HEK293 (cell line): ENCODE measurements around the gene PFAS.

Experiments used
- BCL11B ChIP-seq: fragments of 450-650 bp; formaldehyde crosslinking; IDR thresholded peaks from 2 replicates; pipeline ENCODE4 v1.5.1; 2016; ENCODE audit warnings: low read depth, missing biosample characterization, missing genetic modification characterization
- BCL6B ChIP-seq: fragments of 450-650 bp; formaldehyde crosslinking; IDR thresholded peaks from 2 replicates; pipeline ENCODE4 v1.5.1; 2017; ENCODE audit warnings: missing biosample characterization, missing genetic modification characterization
- EGR2 ChIP-seq: fragments of 450-650 bp; formaldehyde crosslinking; IDR thresholded peaks from 2 replicates; pipeline ENCODE4 v1.5.1; 2016; ENCODE audit warnings: low read depth, missing biosample characterization, missing genetic modification characterization
- GFI1B ChIP-seq: fragments of 450-650 bp; formaldehyde crosslinking; IDR thresholded peaks from 2 replicates; pipeline ENCODE4 v1.5.1; 2016; ENCODE audit warnings: missing biosample characterization, missing genetic modification characterization
- GLIS1 ChIP-seq: fragments of 450-650 bp; formaldehyde crosslinking; IDR thresholded peaks from 2 replicates; pipeline ENCODE4 v1.5.1; 2016; ENCODE audit warnings: missing biosample characterization, missing genetic modification characterization
- MEIS1 ChIP-seq: sonication (generic); formaldehyde crosslinking; IDR thresholded peaks from 2 replicates; pipeline ENCODE4 v1.8.1; 2022; ENCODE audit warnings: missing genetic modification reagents, mild to moderate bottlenecking, borderline replicate concordance
- TCF7L2 ChIP-seq: IDR thresholded peaks from 2 replicates; pipeline ENCODE4 v1.6.1; 2011; ENCODE audit warnings: low read depth, mild to moderate bottlenecking, inconsistent platforms, low read length, moderate library complexity, borderline replicate concordance
- ZBTB26 ChIP-seq: fragments of 450-650 bp; formaldehyde crosslinking; optimal IDR thresholded peaks from 2 replicates; pipeline ENCODE3; 2016; ENCODE audit warnings: missing biosample characterization, mild to moderate bottlenecking, missing genetic modification characterization
- ZNF146 ChIP-seq: fragments of 450-650 bp; formaldehyde crosslinking; IDR thresholded peaks from 2 replicates; pipeline ENCODE4 v1.5.1; 2016; ENCODE audit warnings: missing biosample characterization, missing genetic modification characterization
- ZNF354C ChIP-seq: fragments of 450-650 bp; formaldehyde crosslinking; IDR thresholded peaks from 2 replicates; pipeline ENCODE4 v1.5.1; 2016; ENCODE audit warnings: missing biosample characterization, missing genetic modification characterization, low read depth, borderline replicate concordance
- ZNF366 ChIP-seq: fragments of 450-650 bp; formaldehyde crosslinking; conservative IDR thresholded peaks from 2 replicates; pipeline ENCODE4 v1.5.1; 2016; ENCODE audit warnings: missing biosample characterization, missing genetic modification characterization
- ZNF514 ChIP-seq: fragments of 450-650 bp; formaldehyde crosslinking; IDR thresholded peaks from 2 replicates; pipeline ENCODE4 v1.5.1; 2016; ENCODE audit warnings: missing biosample characterization, missing genetic modification characterization
- ZNF544 ChIP-seq: fragments of 450-650 bp; formaldehyde crosslinking; IDR thresholded peaks from 2 replicates; pipeline ENCODE4 v1.5.0; 2017; ENCODE audit warnings: missing biosample characterization, missing genetic modification characterization
- ZNF664 ChIP-seq: fragments of 450-650 bp; formaldehyde crosslinking; IDR thresholded peaks from 2 replicates; pipeline ENCODE4 v1.5.1; 2016; ENCODE audit warnings: missing biosample characterization, missing genetic modification characterization
- ZNF776 ChIP-seq: fragments of 450-650 bp; formaldehyde crosslinking; IDR thresholded peaks from 2 replicates; pipeline ENCODE4 v1.5.0; 2017; ENCODE audit warnings: missing biosample characterization, missing genetic modification characterization, borderline replicate concordance
- ZNF830 ChIP-seq: fragments of 450-650 bp; IDR thresholded peaks from 2 replicates; pipeline ENCODE4 v1.5.0; 2018; ENCODE audit warnings: missing biosample characterization, missing genetic modification characterization, low read depth, mild to moderate bottlenecking, moderate library complexity
- ZSCAN30 ChIP-seq: fragments of 450-650 bp; IDR thresholded peaks from 2 replicates; pipeline ENCODE4 v1.5.1; 2018; ENCODE audit warnings: missing biosample characterization, mild to moderate bottlenecking, missing genetic modification characterization, moderate library complexity
- TF ChIP-seq, protein P1 (sequence below): fragments of 450-650 bp; formaldehyde crosslinking; IDR thresholded peaks from 2 replicates; pipeline ENCODE4 v1.5.1; 2016; ENCODE audit warnings: missing biosample characterization, missing genetic modification characterization
- TF ChIP-seq, protein P2 (sequence below): fragments of 450-650 bp; formaldehyde crosslinking; IDR thresholded peaks from 2 replicates; pipeline ENCODE4 v1.5.1; 2016; ENCODE audit warnings: missing biosample characterization, missing genetic modification characterization
- TF ChIP-seq, protein P3 (sequence below): fragments of 450-650 bp; IDR thresholded peaks from 2 replicates; pipeline ENCODE4 v1.5.1; 2018; ENCODE audit warnings: missing biosample characterization, mild to moderate bottlenecking, missing genetic modification characterization
- TF ChIP-seq, protein P4 (sequence below): fragments of 450-650 bp; formaldehyde crosslinking; IDR thresholded peaks from 2 replicates; pipeline ENCODE4 v1.5.1; 2016; ENCODE audit warnings: missing biosample characterization, missing genetic modification characterization

The PFAS gene

DNA sequence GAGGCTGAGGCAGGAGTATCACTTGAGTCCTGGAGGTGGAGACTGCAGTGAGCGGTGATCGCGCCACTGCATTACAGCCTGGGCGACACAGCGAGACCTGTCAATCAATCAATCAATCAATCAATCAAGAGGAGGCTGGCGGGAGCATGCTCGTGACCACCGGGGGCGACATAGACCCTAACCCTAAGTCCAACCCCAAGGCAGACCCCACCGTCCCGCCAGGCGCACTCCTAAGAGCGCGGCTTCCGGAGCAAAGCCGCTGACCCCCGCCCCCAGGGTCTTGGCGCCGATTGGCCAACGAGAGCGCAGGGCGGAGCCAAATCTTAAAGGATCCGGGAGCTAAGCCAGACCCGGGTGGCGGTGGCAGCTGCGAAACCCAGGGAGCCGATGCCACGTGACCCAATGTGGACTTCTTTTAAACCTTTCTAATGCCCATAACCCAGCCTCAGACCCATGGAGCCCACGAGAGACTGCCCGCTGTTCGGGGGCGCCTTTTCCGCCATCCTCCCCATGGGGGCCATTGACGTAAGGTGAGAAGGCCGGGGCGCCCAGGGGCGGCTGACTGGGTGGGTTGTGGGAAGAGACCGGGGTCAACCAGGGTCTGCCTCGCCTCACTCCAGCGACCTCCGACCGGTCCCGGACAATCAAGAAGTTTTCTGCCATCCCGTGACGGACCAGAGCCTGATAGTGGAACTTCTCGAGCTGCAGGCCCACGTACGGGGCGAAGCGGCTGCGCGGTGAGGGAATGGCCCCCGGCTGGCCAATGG is 39.4 kb downstream of the PFAS start, which contains the start of gene RANGRF (continued):
- peak; percentile 49 for TF ChIP-seq ZBTB26 (tag by site-specific recombination)
- TF ChIP-seq, protein P1, sequence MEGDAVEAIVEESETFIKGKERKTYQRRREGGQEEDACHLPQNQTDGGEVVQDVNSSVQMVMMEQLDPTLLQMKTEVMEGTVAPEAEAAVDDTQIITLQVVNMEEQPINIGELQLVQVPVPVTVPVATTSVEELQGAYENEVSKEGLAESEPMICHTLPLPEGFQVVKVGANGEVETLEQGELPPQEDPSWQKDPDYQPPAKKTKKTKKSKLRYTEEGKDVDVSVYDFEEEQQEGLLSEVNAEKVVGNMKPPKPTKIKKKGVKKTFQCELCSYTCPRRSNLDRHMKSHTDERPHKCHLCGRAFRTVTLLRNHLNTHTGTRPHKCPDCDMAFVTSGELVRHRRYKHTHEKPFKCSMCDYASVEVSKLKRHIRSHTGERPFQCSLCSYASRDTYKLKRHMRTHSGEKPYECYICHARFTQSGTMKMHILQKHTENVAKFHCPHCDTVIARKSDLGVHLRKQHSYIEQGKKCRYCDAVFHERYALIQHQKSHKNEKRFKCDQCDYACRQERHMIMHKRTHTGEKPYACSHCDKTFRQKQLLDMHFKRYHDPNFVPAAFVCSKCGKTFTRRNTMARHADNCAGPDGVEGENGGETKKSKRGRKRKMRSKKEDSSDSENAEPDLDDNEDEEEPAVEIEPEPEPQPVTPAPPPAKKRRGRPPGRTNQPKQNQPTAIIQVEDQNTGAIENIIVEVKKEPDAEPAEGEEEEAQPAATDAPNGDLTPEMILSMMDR (tag by site-specific recombination) = peak; percentile 51; the same call in 1 of the 2 replicates
- TF ChIP-seq GFI1B (tag by site-specific recombination) = no peak
- TF ChIP-seq BCL11B (tag by site-specific recombination) = no peak
- TF ChIP-seq, protein P2, sequence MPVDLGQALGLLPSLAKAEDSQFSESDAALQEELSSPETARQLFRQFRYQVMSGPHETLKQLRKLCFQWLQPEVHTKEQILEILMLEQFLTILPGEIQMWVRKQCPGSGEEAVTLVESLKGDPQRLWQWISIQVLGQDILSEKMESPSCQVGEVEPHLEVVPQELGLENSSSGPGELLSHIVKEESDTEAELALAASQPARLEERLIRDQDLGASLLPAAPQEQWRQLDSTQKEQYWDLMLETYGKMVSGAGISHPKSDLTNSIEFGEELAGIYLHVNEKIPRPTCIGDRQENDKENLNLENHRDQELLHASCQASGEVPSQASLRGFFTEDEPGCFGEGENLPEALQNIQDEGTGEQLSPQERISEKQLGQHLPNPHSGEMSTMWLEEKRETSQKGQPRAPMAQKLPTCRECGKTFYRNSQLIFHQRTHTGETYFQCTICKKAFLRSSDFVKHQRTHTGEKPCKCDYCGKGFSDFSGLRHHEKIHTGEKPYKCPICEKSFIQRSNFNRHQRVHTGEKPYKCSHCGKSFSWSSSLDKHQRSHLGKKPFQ (tag by site-specific recombination) = no peak
- TF ChIP-seq GLIS1 = peak; percentile 71
- TF ChIP-seq BCL6B (tag by site-specific recombination) = no peak
- TF ChIP-seq, protein P3, sequence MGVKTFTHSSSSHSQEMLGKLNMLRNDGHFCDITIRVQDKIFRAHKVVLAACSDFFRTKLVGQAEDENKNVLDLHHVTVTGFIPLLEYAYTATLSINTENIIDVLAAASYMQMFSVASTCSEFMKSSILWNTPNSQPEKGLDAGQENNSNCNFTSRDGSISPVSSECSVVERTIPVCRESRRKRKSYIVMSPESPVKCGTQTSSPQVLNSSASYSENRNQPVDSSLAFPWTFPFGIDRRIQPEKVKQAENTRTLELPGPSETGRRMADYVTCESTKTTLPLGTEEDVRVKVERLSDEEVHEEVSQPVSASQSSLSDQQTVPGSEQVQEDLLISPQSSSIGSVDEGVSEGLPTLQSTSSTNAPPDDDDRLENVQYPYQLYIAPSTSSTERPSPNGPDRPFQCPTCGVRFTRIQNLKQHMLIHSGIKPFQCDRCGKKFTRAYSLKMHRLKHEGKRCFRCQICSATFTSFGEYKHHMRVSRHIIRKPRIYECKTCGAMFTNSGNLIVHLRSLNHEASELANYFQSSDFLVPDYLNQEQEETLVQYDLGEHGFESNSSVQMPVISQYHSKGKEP (tag by site-specific recombination) = 0 out of 2 replicates have a peak, but pooled peaks have one; percentile 6
- TF ChIP-seq TCF7L2 = no peak
- no peak for TF ChIP-seq ZNF146 (tag by site-specific recombination)
- TF ChIP-seq ZNF544 (tag by site-specific recombination) = no peak
- TF ChIP-seq ZNF514 (tag by site-specific recombination) = no peak
- no peak for TF ChIP-seq ZNF776 (tag by site-specific recombination)
- TF ChIP-seq ZSCAN30 (tag by site-specific recombination) = no peak
- TF ChIP-seq ZNF366 = no peak
- no peak for TF ChIP-seq ZNF664 (tag by site-specific recombination)
- no peak for TF ChIP-seq ZNF830 (tag by site-specific recombination)
- no peak for TF ChIP-seq MEIS1 (CRISPR knock-in tag)
- no peak for TF ChIP-seq ZNF354C
- TF ChIP-seq EGR2 (tag by site-specific recombination) = peak; percentile 61
- TF ChIP-seq, protein P4, sequence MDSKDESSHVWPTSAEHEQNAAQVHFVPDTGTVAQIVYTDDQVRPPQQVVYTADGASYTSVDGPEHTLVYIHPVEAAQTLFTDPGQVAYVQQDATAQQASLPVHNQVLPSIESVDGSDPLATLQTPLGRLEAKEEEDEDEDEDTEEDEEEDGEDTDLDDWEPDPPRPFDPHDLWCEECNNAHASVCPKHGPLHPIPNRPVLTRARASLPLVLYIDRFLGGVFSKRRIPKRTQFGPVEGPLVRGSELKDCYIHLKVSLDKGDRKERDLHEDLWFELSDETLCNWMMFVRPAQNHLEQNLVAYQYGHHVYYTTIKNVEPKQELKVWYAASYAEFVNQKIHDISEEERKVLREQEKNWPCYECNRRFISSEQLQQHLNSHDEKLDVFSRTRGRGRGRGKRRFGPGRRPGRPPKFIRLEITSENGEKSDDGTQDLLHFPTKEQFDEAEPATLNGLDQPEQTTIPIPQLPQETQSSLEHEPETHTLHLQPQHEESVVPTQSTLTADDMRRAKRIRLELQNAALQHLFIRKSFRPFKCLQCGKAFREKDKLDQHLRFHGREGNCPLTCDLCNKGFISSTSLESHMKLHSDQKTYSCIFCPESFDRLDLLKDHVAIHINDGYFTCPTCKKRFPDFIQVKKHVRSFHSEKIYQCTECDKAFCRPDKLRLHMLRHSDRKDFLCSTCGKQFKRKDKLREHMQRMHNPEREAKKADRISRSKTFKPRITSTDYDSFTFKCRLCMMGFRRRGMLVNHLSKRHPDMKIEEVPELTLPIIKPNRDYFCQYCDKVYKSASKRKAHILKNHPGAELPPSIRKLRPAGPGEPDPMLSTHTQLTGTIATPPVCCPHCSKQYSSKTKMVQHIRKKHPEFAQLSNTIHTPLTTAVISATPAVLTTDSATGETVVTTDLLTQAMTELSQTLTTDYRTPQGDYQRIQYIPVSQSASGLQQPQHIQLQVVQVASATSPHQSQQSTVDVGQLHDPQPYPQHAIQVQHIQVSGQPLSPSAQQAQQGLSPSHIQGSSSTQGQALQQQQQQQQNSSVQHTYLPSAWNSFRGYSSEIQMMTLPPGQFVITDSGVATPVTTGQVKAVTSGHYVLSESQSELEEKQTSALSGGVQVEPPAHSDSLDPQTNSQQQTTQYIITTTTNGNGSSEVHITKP = peak; percentile 79
